Middle frontal gyrus (tissue), 1 donor: Measurements from ENCODE around the gene TMEM131L.
"Not testable (repeated sequence)": the region's sequence is repeated elsewhere in the genome, so short reads cannot be mapped to it uniquely, and the experiment has no call there.

Source experiments
- DNase-seq: peaks from one replicate; pipeline ENCODE4 v3.0.0-alpha.2; 2015; ENCODE audit warnings: low spot score; ENCODE audit errors: extremely low spot score

TMEM131L gene

GRCh38 chr4:153649572-153649991, 183.4 kb downstream of the TMEM131L start:
- no peak for DNase-seq

- DNase-seq: no peak
Measured at GRCh38 chr4:153651116-153651515, 185.0 kb downstream of the TMEM131L start.

DNA sequence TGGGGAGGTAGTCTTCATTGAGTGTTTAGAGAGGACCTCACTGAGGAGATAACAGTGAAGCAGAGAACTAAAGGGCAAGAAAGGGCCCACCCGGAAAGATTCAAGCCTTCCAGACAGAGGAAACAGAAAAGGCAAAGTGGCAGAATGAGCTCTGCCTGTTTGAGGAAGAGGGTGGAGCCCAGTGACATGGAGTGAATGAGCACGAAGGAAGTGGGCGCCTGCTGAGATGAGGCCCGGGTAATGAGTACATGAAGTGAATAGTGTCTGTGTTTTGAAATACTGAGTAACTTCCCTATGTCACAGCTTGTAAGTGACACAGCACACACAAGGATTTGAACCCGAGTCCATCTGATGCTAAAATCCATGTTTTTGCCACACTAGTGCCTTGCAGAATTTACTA, 185.4 kb downstream of the TMEM131L start:
- no peak for DNase-seq

GRCh38 chr4:153652051-153652784, 186.1 kb downstream of the TMEM131L start:
- DNase-seq: no peak

DNA sequence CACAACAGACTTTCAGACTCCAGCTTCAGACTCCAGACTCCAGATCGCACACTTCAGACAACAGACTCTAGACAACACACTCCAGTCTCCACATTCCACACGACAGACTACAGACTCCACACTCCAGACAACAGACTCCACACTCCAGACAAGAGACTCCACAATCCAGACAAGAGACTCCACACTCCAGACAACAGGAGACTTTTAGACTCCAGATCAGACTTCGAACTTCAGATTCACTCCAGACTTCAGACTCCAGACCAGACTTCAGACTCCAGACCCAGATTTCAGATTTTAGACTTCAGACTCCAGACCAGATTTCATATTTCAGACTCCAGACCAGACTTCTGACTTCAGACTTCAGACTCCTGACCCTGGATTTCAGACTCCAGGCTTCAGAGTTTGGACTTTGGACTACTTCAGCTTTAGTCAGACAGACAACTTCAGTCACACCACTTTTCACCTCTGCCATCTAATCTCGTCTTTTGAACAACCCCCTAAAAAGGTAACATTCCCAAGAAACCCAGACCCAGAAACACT, 188.9 kb downstream of the TMEM131L start:
- no peak for DNase-seq

- DNase-seq: no peak
Measured at GRCh38 chr4:153655928-153656327, 189.8 kb downstream of the TMEM131L start.

- no peak for DNase-seq
Measured at GRCh38 chr4:153661215-153661822, 195.2 kb downstream of the TMEM131L start.

DNA sequence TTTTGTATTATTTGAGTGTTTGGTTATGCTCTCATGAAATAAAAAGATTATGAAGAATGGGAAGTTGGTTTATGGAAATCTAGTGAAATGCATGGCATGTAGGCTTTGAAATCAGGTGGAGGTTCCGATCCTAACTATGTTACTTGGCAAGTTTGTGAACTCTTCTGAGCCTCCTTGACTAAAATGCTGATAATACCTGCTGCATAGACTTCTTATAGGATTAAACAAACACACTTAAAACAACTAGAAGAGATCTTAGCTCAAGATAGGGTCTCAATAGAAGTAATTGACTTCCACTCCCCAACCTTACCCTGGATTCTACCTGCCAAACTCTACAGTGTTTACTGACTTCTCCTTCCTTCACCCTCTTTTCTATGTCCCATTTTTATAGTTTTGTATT, 195.7 kb downstream of the TMEM131L start:
- DNase-seq: no peak

DNA sequence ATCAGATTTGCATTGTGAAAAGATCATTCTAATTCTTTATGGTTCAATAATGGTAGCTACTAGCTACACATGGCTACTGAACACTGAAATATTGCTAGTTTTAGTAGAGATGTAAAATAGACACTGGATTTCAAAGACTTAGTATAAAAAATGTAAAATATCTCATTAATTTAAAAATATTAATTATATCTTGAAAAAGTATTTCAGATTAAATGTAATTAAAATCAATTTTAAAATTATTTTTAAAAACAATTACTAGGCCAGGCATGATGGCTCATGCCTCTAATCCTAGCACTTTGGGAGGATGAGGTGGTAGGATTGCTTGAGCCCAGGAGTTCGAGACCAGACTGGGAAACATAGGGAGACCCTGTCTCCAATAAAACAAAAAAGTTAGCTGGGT, 197.5 kb downstream of the TMEM131L start:
- no peak for DNase-seq

GRCh38 chr4:153666505-153666904, 200.3 kb downstream of the TMEM131L start:
- DNase-seq: not testable (repeated sequence)

DNA sequence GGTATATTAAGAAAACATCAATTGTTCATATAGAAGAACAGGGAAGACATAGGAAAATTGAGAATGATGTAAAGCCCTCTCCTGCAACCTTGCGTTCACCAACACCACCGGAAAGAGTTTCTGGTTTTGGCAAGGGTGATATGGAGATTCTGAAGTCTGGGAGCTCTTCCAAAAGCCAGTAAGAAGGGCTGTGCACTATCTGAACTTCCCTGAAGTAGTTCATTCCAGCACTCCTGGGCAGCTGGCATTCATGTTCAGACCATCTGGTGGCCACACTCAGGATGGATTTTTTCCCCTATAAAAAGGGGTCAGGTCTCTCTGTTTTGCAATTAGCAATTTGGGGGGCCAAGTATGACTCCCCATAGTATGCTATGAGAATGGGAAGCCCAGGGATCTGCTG, 202.5 kb downstream of the TMEM131L start:
- DNase-seq: no peak

- no peak for DNase-seq
Measured at GRCh38 chr4:153669838-153670237, 203.7 kb downstream of the TMEM131L start.

DNA sequence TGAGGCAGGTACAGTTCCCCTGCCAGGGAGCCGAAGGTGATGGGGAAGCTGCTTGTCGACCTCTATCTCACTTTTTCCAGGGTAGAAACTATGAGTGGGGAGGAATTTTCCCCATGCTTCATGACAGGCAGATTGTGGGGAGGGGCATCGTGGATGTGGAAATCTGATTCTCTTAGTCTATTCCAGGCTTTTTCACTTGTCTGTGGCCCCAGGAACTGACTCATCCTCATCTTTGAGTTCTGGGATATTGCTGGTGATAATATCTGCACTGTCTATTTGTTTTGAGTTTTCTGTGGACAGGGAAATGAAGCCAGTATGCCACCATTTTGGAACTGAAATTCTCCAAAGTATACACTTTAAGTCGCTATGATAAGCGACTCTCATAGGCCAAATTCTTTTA, 210.3 kb downstream of the TMEM131L start:
- no peak for DNase-seq

DNA sequence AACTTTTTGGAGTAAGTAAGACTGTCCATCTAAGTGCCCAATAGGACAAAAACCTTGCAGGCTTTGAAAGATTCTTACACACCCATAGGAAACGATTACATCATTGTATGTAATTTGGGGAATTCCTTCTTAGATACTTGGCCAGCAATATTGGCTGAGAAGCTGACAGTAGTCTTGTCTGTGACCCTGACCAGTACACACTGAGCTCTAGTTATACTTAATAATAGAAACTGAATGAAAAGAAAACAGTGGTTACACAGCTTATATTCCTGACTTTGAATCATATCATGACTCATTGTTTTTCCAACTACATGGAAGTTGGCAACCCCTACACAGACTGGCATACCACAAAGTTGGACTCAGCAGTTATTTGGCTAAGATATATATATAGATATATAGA, 210.8 kb downstream of the TMEM131L start:
- no peak for DNase-seq

DNA sequence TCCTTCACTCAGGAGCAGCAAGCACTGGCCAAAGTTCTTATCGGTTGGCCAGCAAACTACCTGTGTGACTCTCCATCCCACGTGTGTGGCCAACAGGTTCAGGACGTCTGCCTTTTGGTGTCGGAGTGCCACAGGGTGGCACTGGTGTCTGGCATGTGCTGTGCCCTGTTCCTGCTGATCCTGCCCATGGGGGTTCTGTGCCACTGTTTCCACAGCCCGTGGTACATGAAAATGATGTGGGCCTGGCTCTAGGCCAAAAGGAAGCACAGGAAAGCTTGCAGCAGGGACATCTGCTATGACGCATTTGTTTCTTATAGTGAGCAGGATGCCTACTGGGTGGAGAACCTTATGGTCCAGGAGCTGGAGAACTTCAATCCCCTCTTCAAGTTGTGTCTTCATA, 213.3 kb downstream of the TMEM131L start:
- DNase-seq: no peak

DNA sequence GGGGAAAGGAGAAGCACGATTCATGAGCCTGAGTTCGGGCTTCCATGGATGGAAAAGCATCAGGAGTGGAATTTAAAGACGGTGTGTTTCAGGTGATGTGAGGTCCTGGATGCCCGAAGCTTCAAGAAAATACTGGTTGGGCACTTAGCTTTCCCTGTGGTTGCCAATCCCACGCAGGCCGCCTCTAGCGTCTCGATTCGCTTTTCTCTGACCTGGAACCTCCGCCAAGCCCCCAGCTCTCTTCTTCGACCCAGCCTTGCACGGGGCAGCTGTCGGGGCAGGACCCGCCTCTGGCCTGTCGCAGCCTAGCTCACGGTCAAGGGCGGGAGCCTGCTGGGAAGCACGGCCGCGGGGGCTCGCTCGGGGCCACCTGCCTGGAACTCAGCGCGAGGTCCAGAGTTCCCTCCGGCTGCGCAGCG, 217.6 kb downstream of the TMEM131L start:
- DNase-seq: no peak

DNA sequence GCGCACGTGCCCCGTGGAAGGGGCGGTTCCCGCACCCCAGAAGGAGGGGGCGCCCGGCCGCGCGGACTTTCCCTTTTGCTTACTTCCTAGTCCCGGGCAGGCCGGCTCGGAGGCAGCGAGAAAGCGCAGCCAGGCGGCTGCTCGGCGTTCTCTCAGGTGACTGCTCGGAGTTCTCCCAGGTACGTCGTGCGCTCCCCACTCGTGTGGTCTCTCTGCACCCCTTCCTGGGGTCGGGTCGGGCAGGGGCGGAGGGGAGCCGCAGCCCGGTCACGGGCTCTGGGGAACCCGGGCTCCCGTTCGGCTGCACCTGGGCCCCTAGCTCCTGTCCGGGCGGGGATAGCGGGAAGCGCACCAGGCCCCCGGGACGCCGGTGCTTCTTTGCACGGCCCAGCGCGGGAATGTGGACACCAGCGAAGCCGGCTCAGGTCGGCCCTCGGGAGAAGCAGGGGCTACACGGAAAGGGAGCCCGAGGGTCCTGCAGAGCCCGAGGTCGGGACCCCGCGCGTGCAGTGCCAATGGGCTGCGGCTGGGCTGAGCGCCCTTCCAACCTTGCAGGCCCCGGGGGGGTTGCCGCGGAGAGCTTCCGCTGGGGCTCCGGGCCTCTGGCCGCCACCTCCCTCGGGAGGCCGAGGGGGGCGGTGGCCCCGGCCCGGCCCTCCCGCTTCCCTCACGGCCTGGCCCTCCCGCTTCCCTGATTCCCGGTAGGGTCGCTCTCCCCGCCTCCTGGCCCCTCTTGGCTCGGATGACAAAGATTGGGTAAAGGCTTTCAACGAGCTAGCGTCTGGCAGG, 218.2 kb downstream of the TMEM131L start, which contains the start of gene TLR2:
TLR2 (plus strand) TSS at position 99 of the 789 bp plus-strand sequence. CDS start 18,628 bp downstream, outside the sequence.
- no peak for DNase-seq

GRCh38 chr4:153684971-153685371, 218.8 kb downstream of the TMEM131L start:
- no peak for DNase-seq
